Measurements from ENCODE around the gene CD52. TPM values are rescaled to one million over a fixed set of nuclear protein-coding genes. Genes with fewer than 3 reads are reported as not detected.

CD52 gene
- total and polyA plus RNA-seq, 2 of the 4 experiments (the other 2 are of a cell fraction), result 1.6 TPM; not detected in 1

DNA sequence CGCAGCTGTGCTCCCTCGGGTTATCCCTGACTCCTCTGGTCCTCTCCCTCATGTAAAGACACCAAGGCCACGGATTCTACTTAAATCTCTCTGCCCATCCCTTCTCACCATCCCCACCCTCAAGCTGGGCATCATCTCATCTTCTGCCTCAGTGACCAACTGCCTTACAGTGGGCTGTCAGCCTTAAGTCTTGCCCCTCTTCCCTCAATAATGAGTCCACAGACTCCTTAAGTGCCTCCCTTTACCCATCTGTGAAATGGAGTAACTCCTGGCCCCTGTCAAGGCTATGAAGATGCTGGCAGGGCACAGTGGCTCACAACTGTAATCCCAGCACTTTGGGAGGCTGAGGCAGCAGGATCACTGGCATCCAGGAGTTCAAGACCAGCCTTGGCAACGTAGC, 25.8 kb upstream of the CD52 start:
- Histone ChIP-seq H3K23ac (ENCODE audit: low read depth, low read length) (no peak overlapping the region), H4K5ac (ENCODE audit: low read depth, low read length) (no peak overlapping the region), H3K79me1 (ENCODE audit: low read depth in 1 of 2, low read length in 2 of 2) (0 out of 4 replicates have a peak, but pooled peaks cover 0 to 5% of the 10 kb centered on the region in 2 experiments), H3K4me3 (ENCODE audit: insufficient read depth, low read depth, low read length) (no peak overlapping the region), H2BK20ac (ENCODE audit: low read depth, low read length) (no peak overlapping the region), H3K9ac (ENCODE audit: low read depth, low read length) (no peak overlapping the region), H3K4ac (ENCODE audit: low read depth, low read length) (no peak overlapping the region), H2AFZ (replicated peaks; ENCODE audit: low read length, poor library complexity) (no peak overlapping the region), H2BK120ac (ENCODE audit: low read depth, low read length) (no peak overlapping the region), H3K27ac (ENCODE audit: insufficient read depth, low read length) (no peak overlapping the region), H3K14ac (replicated peaks; ENCODE audit: low read depth, low read length) (no peak overlapping the region), H2AK5ac (ENCODE audit: low read depth, low read length) (no peak overlapping the region; the same call in 1 of the 2 replicates), H3K9me3 (ENCODE audit: control insufficient read depth, insufficient read depth, low read length) (no peaks in the 10 kb centered on the region), H3K36me3 (ENCODE audit: control insufficient read depth, insufficient read depth, low read length) (no peaks in the 10 kb centered on the region; the same call in 1 of the 2 replicates), H3K18ac (ENCODE audit: low read depth, low read length) (no peak overlapping the region), H3K27me3 (ENCODE audit: control insufficient read depth, insufficient read depth, low read length) (no peaks in the 10 kb centered on the region), H3K9me1 (ENCODE audit: insufficient read depth, low read length) (peaks cover 6% of the 10 kb centered on the region; the same call in 1 of the 2 replicates), H3K56ac (ENCODE audit: extremely low read depth, insufficient read depth, low read length) (no peak overlapping the region), H2BK15ac (ENCODE audit: low read depth, low read length) (no peak overlapping the region), H4K20me1 (ENCODE audit: insufficient read depth, low read length) (no peaks in the 10 kb centered on the region), H2BK5ac (ENCODE audit: low read depth, low read length, poor library complexity, severe bottlenecking) (no peak overlapping the region), H4K91ac (ENCODE audit: insufficient read depth, low read depth, low read length) (no peak overlapping the region), H2AK9ac (replicated peaks; ENCODE audit: low read depth, low read length, poor library complexity) (no peak overlapping the region), H4K8ac (ENCODE audit: low read depth in 2 of 2, low read length in 2 of 2) (no peak overlapping the region), H3K4me1 (ENCODE audit: control insufficient read depth, insufficient read depth, low read length) (no peaks in the 10 kb centered on the region; the same call in 1 of the 2 replicates), H3K4me2 (ENCODE audit: low read depth, low read length) (no peak overlapping the region)
- BruUV-seq (replicated peaks), result no TSS peak
- ATAC-seq (ENCODE audit: low read depth) (no peak), DNase-seq (no peak)
- ChIA-PET CTCF (no interaction called here), POLR2A (ENCODE audit: unreplicated experiment) (no interaction called here)
- dilution Hi-C loops (cut with HindIII; ENCODE audit: low sequenced_read_pairs, unreplicated experiment) (no loop called here), intact Hi-C loops (cut with micrococcal nuclease) (no loop called here), in situ Hi-C loops (cut with MboI; ENCODE audit: low sequenced_read_pairs) (no loop called here)
- 91% methylated on average over 4 of the region's 4 CpGs; no CpG with 5 or more reads in 1 of the 2 experiments for WGBS, 2 experiments (ENCODE audit: extremely low coverage in 2 of 2, insufficient read length in 1 of 2)
- TF ChIP-seq POLR2A (IDR thresholded peaks at IDR 0.05; ENCODE audit: low read depth, low read length), result no peak
- no peak for TF ChIP-seq RCOR1 (IDR thresholded peaks at IDR 0.05; ENCODE audit: insufficient replicate concordance, low read length)
- TF ChIP-seq RFX5 (IDR thresholded peaks at IDR 0.05; ENCODE audit: low read depth, low read length), result no peak
- no peak for TF ChIP-seq RAD21 (IDR thresholded peaks at IDR 0.05; ENCODE audit: low read length)
- no peak for TF ChIP-seq MAZ (IDR thresholded peaks at IDR 0.05; ENCODE audit: borderline replicate concordance, low read depth, low read length)
- no peak for TF ChIP-seq MAFK (IDR thresholded peaks at IDR 0.05; ENCODE audit: low read depth, low read length)
- no peak for TF ChIP-seq SMC3 (IDR thresholded peaks at IDR 0.05; ENCODE audit: low read depth, low read length)
- TF ChIP-seq CEBPB (IDR thresholded peaks at IDR 0.05; ENCODE audit: low read depth, low read length), result no peak
- no peak for TF ChIP-seq CHD1 (IDR thresholded peaks at IDR 0.05; ENCODE audit: low read depth, low read length)
- TF ChIP-seq MXI1 (IDR thresholded peaks at IDR 0.05; ENCODE audit: borderline replicate concordance, low read depth, low read length), result no peak
- no peak for TF ChIP-seq FOS (IDR thresholded peaks at IDR 0.05; ENCODE audit: low read depth, low read length)
- no peak for TF ChIP-seq BHLHE40 (IDR thresholded peaks at IDR 0.05; ENCODE audit: low read depth, low read length)
- no peak for TF ChIP-seq USF2 (IDR thresholded peaks at IDR 0.05; ENCODE audit: low read depth, low read length)
- TF ChIP-seq ELK1 (IDR thresholded peaks at IDR 0.05; ENCODE audit: borderline replicate concordance, low read depth, low read length), result no peak
- TF ChIP-seq NFE2L2 (IDR thresholded peaks at IDR 0.05; ENCODE audit: low read depth, low read length), result no peak
